ENCODE measurements around the gene SOD2.

- TF ChIP-seq, protein P1, sequence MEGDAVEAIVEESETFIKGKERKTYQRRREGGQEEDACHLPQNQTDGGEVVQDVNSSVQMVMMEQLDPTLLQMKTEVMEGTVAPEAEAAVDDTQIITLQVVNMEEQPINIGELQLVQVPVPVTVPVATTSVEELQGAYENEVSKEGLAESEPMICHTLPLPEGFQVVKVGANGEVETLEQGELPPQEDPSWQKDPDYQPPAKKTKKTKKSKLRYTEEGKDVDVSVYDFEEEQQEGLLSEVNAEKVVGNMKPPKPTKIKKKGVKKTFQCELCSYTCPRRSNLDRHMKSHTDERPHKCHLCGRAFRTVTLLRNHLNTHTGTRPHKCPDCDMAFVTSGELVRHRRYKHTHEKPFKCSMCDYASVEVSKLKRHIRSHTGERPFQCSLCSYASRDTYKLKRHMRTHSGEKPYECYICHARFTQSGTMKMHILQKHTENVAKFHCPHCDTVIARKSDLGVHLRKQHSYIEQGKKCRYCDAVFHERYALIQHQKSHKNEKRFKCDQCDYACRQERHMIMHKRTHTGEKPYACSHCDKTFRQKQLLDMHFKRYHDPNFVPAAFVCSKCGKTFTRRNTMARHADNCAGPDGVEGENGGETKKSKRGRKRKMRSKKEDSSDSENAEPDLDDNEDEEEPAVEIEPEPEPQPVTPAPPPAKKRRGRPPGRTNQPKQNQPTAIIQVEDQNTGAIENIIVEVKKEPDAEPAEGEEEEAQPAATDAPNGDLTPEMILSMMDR (IDR thresholded peaks at IDR 0.05), result no peak
- TF ChIP-seq EZH2 (IDR thresholded peaks at IDR 0.05; ENCODE audit: borderline replicate concordance, insufficient read depth, low read depth, low read length, poor library complexity, severe bottlenecking), result no peak
These were observed 6.3 kb downstream of the SOD2 start for GRCh38 chr6:159686703-159687102.

Measured in B cell (primary cell).